NCI-H82 treated with DMSO at 0.1 percent for 48 hours (cell line): ENCODE data around the gene RGS7.
"Not testable (repeated sequence)": the region's sequence is repeated elsewhere in the genome, so short reads cannot be mapped to it uniquely, and the experiment has no call there.

Experiments used
- DNase-seq: peaks from one replicate; lab custom pipeline; 2025; ENCODE audit not compliant: unreplicated experiment; lab: John Stamatoyannopoulos, UW

RGS7 gene

DNA sequence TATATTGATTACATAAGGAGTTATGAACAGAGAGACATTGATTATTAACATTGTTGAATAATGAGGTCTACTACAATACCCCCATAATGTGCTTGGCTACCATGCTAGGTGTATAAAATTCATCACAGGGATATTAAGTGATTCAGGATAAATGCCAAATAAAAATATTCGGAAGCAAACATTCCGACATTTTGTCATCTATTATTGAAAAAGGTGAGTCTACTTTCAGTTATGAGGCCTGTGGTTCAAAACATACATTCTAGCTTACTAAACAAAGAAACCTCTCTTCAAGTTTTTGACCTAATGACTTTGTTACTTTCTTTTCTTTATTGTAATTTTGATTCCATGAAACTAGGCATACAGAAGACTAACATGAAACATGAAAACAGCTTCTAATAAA lies 554.7 kb downstream of the RGS7 start:
- DNase-seq, result no peak

GRCh38 chr1:240801442-240801841 lies 555.6 kb downstream of the RGS7 start:
- DNase-seq, result no peak

GRCh38 chr1:240800291-240800690 lies 556.7 kb downstream of the RGS7 start:
- DNase-seq, result no peak

- DNase-seq, result no peak
Measured at GRCh38 chr1:240797050-240797449, 560.0 kb downstream of the RGS7 start.

GRCh38 chr1:240794046-240794843 lies 562.8 kb downstream of the RGS7 start:
- DNase-seq, result no peak

DNA sequence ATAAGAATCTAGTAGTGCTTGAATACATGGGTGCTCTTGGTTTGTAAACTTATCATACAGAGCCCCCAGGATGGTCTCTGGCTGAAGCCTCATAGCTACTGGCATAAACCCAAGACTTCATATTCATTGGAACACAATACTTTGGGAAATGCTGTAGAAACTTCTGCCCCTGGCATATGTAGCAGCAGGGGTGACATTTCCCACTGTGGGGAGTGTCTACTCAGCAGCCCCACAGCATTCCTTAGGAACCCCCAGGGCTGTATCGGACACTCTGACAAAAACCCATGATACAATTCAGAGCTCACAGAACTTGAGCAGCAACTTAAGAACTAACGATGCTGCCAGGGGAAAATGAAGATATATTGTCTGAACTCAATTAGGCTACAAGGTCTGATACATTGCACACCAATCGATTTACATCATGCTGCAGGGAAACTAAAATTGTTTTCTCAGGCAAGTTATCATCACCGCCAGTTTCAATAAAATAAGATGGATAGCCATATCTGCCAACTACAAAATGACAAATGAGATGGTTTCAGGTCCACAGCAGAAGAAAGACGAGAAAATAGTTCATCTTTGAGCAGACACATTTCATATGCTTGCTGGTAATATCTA lies 564.0 kb downstream of the RGS7 start:
- no peak for DNase-seq

- DNase-seq, result no peak
Measured at GRCh38 chr1:240790856-240791255, 566.1 kb downstream of the RGS7 start.

DNA sequence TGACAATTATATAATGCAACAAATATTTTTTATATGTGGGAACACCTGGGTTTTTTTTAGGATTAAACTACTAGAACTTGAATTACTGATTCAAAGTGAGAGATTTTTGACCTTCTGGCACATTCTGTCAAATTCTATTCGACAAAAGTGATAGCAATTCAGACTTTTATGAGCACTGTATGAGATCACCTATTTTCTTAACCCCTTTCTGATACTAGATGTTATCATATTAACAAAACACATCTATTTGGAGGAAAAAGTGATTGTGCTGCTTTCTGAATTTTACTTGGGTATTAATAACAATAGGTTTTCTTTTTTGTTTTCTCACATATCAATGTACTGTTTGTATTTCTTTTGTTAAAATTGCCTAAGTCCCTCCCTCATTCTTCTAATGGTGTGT lies 570.1 kb downstream of the RGS7 start:
- DNase-seq, result no peak

- peak; percentile 91 for DNase-seq
Measured at GRCh38 chr1:240784776-240785175, 572.2 kb downstream of the RGS7 start.

DNA sequence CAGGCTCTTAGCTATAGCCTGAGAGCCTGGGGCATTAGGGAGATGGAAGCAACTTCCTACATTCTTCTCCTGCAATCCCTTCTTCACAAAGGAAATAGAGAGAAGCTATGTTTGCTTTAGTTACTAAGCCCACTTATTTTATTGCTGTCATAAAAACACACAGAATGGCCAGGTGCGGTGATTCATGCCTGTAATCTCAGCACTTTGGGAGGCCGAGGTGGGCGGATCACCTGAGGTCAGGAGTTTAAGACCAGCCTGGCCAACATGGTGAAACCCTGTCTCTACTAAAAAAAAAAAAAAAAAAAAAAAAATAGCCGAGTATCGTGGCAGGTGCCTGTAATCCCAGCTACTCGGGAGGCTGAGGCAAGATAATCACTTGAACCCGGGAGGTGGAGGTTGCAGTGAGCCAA lies 573.3 kb downstream of the RGS7 start:
- not testable (repeated sequence) for DNase-seq

GRCh38 chr1:240776237-240776636 lies 580.8 kb downstream of the RGS7 start:
- no peak for DNase-seq

DNA sequence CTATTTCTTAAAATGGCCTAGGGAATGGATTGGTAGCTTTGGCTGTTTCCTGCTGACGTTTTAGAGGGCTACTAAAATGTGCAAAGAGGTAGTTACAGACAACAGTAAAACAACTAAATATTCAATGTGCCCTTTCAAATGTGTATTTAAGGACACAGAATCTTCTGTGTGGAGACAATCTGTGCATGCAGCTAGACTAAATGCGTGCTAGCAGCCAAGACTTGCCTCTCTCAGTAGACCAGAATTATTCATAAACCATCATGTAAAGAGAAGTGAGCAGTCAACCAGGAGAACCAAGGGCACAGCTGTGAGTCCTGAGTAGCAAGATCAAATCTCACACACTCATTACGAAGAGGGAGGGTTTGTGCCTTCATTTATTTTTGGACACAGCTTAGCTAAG lies 584.9 kb downstream of the RGS7 start:
- DNase-seq, result no peak

DNA sequence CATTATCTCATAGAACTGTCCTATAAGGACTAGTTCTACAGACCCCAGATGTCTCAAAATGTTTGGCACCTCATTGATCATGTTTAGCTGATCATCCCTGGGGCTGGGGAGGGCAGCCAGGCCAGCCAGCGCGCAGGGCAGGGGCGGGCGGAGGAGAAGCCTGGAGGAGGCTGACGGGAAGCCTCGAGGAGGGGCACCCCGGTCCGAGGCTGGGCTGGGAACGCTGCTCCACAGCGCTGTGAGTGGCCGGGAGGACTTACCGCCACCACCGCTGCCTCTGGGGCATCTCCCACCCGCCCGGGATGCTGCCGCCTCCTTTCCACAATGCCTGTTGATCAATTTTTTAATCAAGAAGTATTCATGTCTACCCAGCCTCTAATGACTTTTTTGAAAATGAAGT lies 585.6 kb downstream of the RGS7 start:
- DNase-seq, result no peak

DNA sequence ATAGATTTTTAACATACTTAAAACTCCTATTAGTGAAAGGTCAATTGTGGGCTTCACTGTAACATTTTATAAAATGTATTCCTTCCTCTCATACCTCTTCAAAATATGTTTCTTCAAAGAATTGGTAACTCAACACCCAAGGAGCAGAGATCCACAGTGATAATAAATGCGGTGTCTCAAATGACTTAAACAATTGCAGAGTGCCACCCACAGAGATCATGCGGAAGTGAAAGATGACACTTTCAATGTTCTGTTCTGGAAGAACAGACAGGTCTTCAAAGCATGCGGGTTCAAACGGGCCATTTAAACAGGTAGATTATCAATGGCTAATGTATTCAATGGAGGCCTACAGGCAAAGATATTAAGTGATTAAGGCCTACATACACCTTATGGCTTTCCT lies 588.0 kb downstream of the RGS7 start:
- DNase-seq, result no peak

- no peak for DNase-seq
Measured at GRCh38 chr1:240766831-240767230, 590.2 kb downstream of the RGS7 start.

DNA sequence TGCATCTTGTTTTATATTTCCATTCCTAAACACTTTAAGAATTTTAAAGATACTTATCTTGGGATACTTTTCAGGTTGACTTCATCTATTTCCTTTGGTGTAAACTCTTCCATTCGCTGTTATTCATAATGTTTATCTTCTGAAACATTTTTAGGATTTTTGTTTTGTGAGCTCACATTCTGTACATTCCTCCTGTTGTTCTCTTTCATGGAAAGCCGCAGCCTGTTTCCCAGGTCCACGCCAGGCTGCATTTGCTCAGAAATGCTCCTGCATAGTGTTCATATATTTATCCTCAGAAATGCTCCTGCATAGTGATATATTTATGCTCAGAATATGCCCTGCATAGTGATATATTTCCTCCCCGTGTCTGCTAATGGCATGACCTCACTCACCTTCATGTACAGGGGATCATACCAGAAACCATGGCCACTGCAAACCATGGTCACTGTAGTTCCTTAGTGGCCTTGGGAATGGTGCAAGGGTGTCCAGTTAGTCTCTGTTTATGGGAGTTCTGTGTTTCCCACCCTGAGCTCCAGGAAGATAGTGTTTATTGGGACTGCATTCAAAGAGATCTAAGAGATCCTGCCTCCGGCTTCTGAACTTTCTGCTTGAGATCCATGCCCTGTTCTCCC lies 591.2 kb downstream of the RGS7 start:
- no peak for DNase-seq

DNA sequence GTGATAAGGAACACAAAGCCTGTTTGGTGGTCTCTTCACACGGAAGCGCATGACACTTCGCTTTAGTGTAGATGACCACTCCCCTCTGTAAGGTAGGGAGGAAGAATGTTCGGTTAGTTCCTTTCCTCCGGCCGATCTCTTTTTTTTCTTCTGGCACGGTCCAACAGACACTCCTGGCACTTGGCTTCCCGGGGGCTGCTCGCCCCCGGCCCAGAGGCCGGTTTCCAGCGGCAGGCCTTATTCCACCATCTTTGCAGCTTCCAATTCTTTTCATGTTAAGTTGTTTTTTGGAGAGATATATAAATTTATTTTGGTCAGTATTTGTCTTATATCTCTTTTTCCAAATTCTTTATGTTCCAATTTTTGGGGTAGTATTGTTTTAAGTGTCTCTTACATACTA lies 593.2 kb downstream of the RGS7 start:
- no peak for DNase-seq

DNA sequence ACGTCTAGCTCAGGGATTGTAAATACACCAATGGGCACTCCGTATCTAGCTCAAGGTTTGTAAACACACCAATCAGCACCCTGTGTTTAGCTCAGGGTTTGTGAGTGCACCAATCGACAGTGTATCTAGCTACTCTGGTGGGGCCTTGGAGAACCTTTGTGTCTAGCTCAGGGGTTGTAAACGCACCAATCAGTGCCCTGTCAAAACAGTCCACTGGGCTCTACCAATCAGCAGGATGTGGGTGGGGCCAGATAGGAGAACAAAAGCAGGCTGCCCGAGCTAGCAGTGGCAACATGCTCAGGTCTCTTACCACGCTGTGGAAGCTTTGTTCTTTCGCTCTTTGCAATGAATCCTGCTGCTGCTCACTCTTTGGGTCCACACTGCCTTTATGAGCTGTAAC lies 593.9 kb downstream of the RGS7 start:
- DNase-seq, result not testable (repeated sequence)

DNA sequence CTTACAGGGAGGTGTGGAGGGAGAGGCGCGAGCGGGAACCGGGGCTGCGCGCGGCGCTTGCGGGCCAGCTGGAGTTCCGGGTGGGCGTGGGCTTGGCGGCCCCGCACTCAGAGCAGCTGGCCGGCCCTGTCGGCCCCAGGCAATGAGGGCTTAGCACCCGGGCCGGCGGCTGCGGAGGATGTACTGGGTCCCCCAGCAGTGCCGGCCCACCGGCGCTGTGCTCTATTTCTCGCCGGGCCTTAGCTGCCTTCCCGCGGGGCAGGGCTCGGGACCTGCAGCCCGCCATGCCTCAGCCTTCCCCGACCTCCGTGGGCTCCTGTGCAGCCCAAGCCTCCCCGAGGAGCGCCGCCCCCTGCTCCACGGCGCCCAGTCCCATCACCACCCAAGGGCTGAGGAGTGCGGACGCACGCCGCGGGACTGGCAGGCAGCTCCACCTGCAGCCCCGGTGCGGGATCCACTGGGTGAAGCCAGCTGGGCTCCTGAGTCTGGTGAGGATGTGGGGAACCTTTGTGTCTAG lies 594.5 kb downstream of the RGS7 start:
- not testable (repeated sequence) for DNase-seq

DNA sequence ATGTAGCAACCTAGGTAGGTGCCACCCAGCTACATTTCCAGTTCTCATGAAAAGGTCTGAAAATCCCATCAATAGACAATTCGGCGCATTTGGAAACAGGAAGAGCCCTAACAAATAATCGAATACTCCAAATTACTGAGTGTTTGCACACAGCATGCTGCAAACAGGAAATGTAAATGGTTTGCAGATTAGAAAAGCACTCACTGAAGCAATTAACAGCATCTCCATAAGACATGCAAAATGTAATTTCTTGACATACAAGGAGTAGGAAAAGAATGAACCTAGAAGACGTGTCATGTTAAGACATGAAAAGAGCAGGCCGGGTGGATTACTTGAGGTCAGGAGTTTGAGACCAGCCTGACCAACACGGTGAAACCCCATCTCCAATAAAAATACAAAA lies 598.2 kb downstream of the RGS7 start:
- DNase-seq, result not testable (repeated sequence)

DNA sequence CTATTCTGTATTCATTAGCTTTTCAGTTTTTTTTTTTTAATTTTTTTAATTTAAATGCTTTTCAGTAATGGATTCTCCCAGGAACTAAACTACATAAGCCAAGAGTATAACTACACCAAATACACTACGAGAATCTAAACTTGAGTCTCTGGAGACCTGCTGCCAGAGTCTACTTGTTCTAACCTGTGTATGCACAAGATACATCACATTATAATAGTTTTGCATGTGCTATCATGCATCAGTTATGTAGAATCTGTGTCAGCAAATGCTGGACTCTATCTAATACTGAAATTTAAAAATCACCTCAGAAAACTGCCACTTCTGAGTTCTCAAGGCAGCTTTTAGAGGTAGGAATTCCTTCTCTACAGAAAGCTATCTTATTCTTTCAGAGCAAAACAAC lies 598.7 kb downstream of the RGS7 start:
- DNase-seq, result no peak

GRCh38 chr1:240747907-240748306 lies 609.1 kb downstream of the RGS7 start:
- no peak for DNase-seq
